HG03469 (cell line): ENCODE data around the gene FAM3A.
A peak's percentile ranks its signal among the peaks of the same experiment; 100 is the strongest.

ENCODE experiments used
- ATAC-seq: cut with Tn5 transposase; IDR thresholded peaks from one replicate; pipeline ENCODE4 v1.9.1; 2021; ENCODE audit warnings: mild to moderate bottlenecking, moderate library complexity, moderate number of reproducible peaks; ENCODE audit not compliant: unreplicated experiment

FAM3A gene

GRCh38 chrX:154483325-154483724, 32.7 kb downstream of the FAM3A start:
- ATAC-seq = no peak

GRCh38 chrX:154482786-154483185, 33.2 kb downstream of the FAM3A start:
- no peak for ATAC-seq

GRCh38 chrX:154481911-154482601, 34.0 kb downstream of the FAM3A start:
- ATAC-seq = no peak

GRCh38 chrX:154481195-154481594, 34.8 kb downstream of the FAM3A start:
- no peak for ATAC-seq

GRCh38 chrX:154478728-154479622, 37.1 kb downstream of the FAM3A start, which contains the start of gene LAGE3:
Gene LAGE3, minus strand, starts transcription at chrX:154479281. Its CDS starts 366 bp downstream, at chrX:154478915.
- peak; percentile 69 for ATAC-seq

- ATAC-seq = no peak
Observed at GRCh38 chrX:154477891-154478477, 38.0 kb downstream of the FAM3A start.

- no peak for ATAC-seq
Observed at GRCh38 chrX:154476821-154477220, 39.2 kb downstream of the FAM3A start.

GRCh38 chrX:154473683-154474082, 42.3 kb downstream of the FAM3A start:
- no peak for ATAC-seq

- ATAC-seq = no peak
Observed at GRCh38 chrX:154472685-154473632, 43.1 kb downstream of the FAM3A start.

- no peak for ATAC-seq
Observed at GRCh38 chrX:154471839-154472684, 44.0 kb downstream of the FAM3A start.

- no peak for ATAC-seq
Observed at GRCh38 chrX:154470914-154471568, 45.0 kb downstream of the FAM3A start.

GRCh38 chrX:154470434-154470833, 45.6 kb downstream of the FAM3A start:
- ATAC-seq = no peak

GRCh38 chrX:154469880-154470279, 46.2 kb downstream of the FAM3A start:
- ATAC-seq = no peak

- ATAC-seq = no peak
Observed at GRCh38 chrX:154469114-154469513, 46.9 kb downstream of the FAM3A start.

GRCh38 chrX:154468217-154468616, 47.8 kb downstream of the FAM3A start:
- ATAC-seq = no peak

- no peak for ATAC-seq
Observed at GRCh38 chrX:154467556-154467955, 48.5 kb downstream of the FAM3A start.

GRCh38 chrX:154466907-154467306, 49.1 kb downstream of the FAM3A start:
- ATAC-seq = no peak

- ATAC-seq = no peak
Observed at GRCh38 chrX:154466036-154466435, 50.0 kb downstream of the FAM3A start.

- ATAC-seq = no peak
Observed at GRCh38 chrX:154465601-154466000, 50.4 kb downstream of the FAM3A start.
